Endometrial microvascular endothelial cells (primary cell): ENCODE data around the gene MYZAP. TPM values are rescaled to one million over a fixed set of nuclear protein-coding genes. Genes with fewer than 3 reads are reported as not detected.

Experiments used
- in situ Hi-C: cut with HindIII; loops from 2 replicates; pipeline ENCODE4 v1.10.0; 2017; ENCODE audit warnings: low sequenced_read_pairs, low pct_unique_long_range_greater_than_20kb; ENCODE audit errors: inconsistent ontology term
- total RNA-seq: library from RNA; depleted of rRNA; stranded (reverse); fragments of >200 nt; gene quantifications from one replicate; pipeline ENCODE4 v1.2.3, GENCODE V29; 2015; ENCODE audit errors: inconsistent ontology term

The MYZAP gene
- total RNA-seq, 1 donor from 2014 or later, result 6.9 TPM

- in situ Hi-C loops, result no loop called here
Measured at GRCh38 chr15:57586661-57587424, 4.9 kb upstream of the MYZAP start.

- in situ Hi-C loops, result no loop called here
Measured at GRCh38 chr15:57589281-57589680, 2.4 kb upstream of the MYZAP start.

- in situ Hi-C loops, result no loop called here
Measured at GRCh38 chr15:57589754-57590153, 1.9 kb upstream of the MYZAP start.

- in situ Hi-C loops, result no loop called here
Measured at GRCh38 chr15:57591237-57591821, 375 bp upstream of the MYZAP start.

- in situ Hi-C loops, result no loop called here
Measured at GRCh38 chr15:57592426-57592825, 722 bp downstream of the MYZAP start.

GRCh38 chr15:57592836-57593420 lies 1.2 kb downstream of the MYZAP start:
- in situ Hi-C loops, result no loop called here

- in situ Hi-C loops, result no loop called here
Measured at GRCh38 chr15:57594479-57594878, 2.8 kb downstream of the MYZAP start.

- in situ Hi-C loops, result no loop called here
Measured at GRCh38 chr15:57595011-57595866, 3.5 kb downstream of the MYZAP start.

GRCh38 chr15:57596301-57596855 lies 4.7 kb downstream of the MYZAP start:
- in situ Hi-C loops, result no loop called here

GRCh38 chr15:57596978-57597377 lies 5.3 kb downstream of the MYZAP start:
- in situ Hi-C loops, result no loop called here

GRCh38 chr15:57597431-57597830 lies 5.7 kb downstream of the MYZAP start:
- in situ Hi-C loops, result no loop called here

GRCh38 chr15:57598346-57598745 lies 6.6 kb downstream of the MYZAP start:
- in situ Hi-C loops, result no loop called here

GRCh38 chr15:57599296-57599810 lies 7.6 kb downstream of the MYZAP start:
- in situ Hi-C loops, result no loop called here

GRCh38 chr15:57600197-57600596 lies 8.5 kb downstream of the MYZAP start:
- in situ Hi-C loops, result no loop called here

- in situ Hi-C loops, result no loop called here
Measured at GRCh38 chr15:57604507-57604906, 12.8 kb downstream of the MYZAP start.

GRCh38 chr15:57605491-57605890 lies 13.8 kb downstream of the MYZAP start:
- in situ Hi-C loops, result no loop called here

- in situ Hi-C loops, result no loop called here
Measured at GRCh38 chr15:57606048-57606447, 14.3 kb downstream of the MYZAP start.

GRCh38 chr15:57606816-57607215 lies 15.1 kb downstream of the MYZAP start:
- in situ Hi-C loops, result no loop called here

GRCh38 chr15:57607570-57608000 lies 15.9 kb downstream of the MYZAP start:
- in situ Hi-C loops, result no loop called here
